ENCODE data around the gene ZNF438. TPM values are rescaled to one million over a fixed set of nuclear protein-coding genes. Genes with fewer than 3 reads are reported as not detected.
A peak's percentile ranks its signal among the peaks of the same experiment; 100 is the strongest.

ZNF438 gene
- 1 to 10 TPM; 3.7 to 4.1 TPM for total RNA-seq
- polyA plus RNA-seq = 1 to 10 TPM; 2.0 to 4.5 TPM

- Mint-ChIP-seq H3K27me3 (no peaks in the 10 kb centered on the region), H3K36me3 (no peaks in the 10 kb centered on the region), H3K4me1 (peaks cover 9 to 25% (median 15%) of the 10 kb centered on the region in 4 donors), H3K27ac (peak within 1 kb of the TSS; percentile 98 to 99 (median 99)), H3K9me3 (no peaks in the 10 kb centered on the region), H3K4me3 (peak within 1 kb of the TSS; percentile 86 to 93 (median 90))
- no peaks in the 10 kb centered on the region for H3K36me3 ChIP-seq (ENCODE audit: insufficient read depth, low read length)
- peak in 4 of 5 donors; percentile 96 to 98 (median 96) for DNase-seq
- no peaks in the 10 kb centered on the region for H3K9me3 ChIP-seq (ENCODE audit: control insufficient read depth in 1 of 2, low read length in 2 of 2)
- ChIA-PET POLR2A (ENCODE audit: partially characterized antibody) (interaction anchor here (0.6 to 2.4 kb wide), 26 partner anchors 8 to 739 kb away, joined by 3 to 40 read pairs (median 4); partner anchors contain the start of gene ZEB1), CTCF (ENCODE audit: partially characterized antibody) (interaction anchor here (0.7 to 1.9 kb wide), 25 partner anchors 8 to 776 kb away, joined by 3 to 27 read pairs (median 4); no protein-coding TSS in a partner anchor)
- H3K4me1 ChIP-seq (ENCODE audit: insufficient read depth, low read length) = peaks cover 13% of the 10 kb centered on the region
- peak within 1 kb of the TSS; percentile 77 to 96 for H3K4me3 ChIP-seq (ENCODE audit: low read length in 2 of 2)
- H3K27me3 ChIP-seq (ENCODE audit: insufficient read depth, low read length) = no peaks in the 10 kb centered on the region
- H3K27ac ChIP-seq (ENCODE audit: low read depth, low read length) = peak within 1 kb of the TSS; percentile 92
- intact Hi-C loops (cut with micrococcal nuclease) = loop anchor here (1.0 to 10.0 kb wide), 12 partner anchors 33 to 896 kb away; partner anchors contain the start of genes ARHGAP12, MAP3K8, MTPAP and ZEB1
Observed at GRCh38 chr10:31031558-31032257, at the start of gene ZNF438. ZNF438 (minus strand) TSS chr10:31031865; CDS start chr10:30877034, 154,831 bp downstream.

GRCh38 chr10:31076610-31076988 lies 44.9 kb upstream of the ZNF438 start:
- no peaks in the 10 kb centered on the region for H3K36me3 Mint-ChIP-seq
- Histone ChIP-seq H3K4me3 (ENCODE audit: low read length in 2 of 2) (no peak overlapping the region), H3K27me3 (ENCODE audit: insufficient read depth, low read length) (no peaks in the 10 kb centered on the region), H3K36me3 (ENCODE audit: insufficient read depth, low read length) (no peaks in the 10 kb centered on the region), H3K27ac (ENCODE audit: low read depth, low read length) (no peak overlapping the region), H3K4me1 (ENCODE audit: insufficient read depth, low read length) (no peaks in the 10 kb centered on the region), H3K9me3 (ENCODE audit: control insufficient read depth in 1 of 2, low read length in 2 of 2) (no peaks in the 10 kb centered on the region)
- H3K9me3 Mint-ChIP-seq = no peaks in the 10 kb centered on the region
- CTCF ChIA-PET (ENCODE audit: partially characterized antibody) = no interaction called here
- DNase-seq = no peak
- no peak overlapping the region for H3K4me3 Mint-ChIP-seq
- no peaks in the 10 kb centered on the region for H3K4me1 Mint-ChIP-seq
- intact Hi-C loops (cut with micrococcal nuclease) = no loop called here
- H3K27me3 Mint-ChIP-seq = peaks cover 3 to 14% of the 10 kb centered on the region in 2 donors
- peak overlapping the region in 1 of 7 donors; percentile 52 for H3K27ac Mint-ChIP-seq
- POLR2A ChIA-PET (ENCODE audit: partially characterized antibody) = no interaction called here

GRCh38 chr10:31075881-31076609 lies 44.4 kb upstream of the ZNF438 start:
- POLR2A ChIA-PET (ENCODE audit: partially characterized antibody) = no interaction called here
- H3K4me3 ChIP-seq (ENCODE audit: low read length in 2 of 2) = no peak overlapping the region
- no peak overlapping the region for H3K27ac ChIP-seq (ENCODE audit: low read depth, low read length)
- no peak overlapping the region for H3K27ac Mint-ChIP-seq
- H3K4me3 Mint-ChIP-seq = no peak overlapping the region
- no peaks in the 10 kb centered on the region for H3K9me3 ChIP-seq (ENCODE audit: control insufficient read depth in 1 of 2, low read length in 2 of 2)
- no peaks in the 10 kb centered on the region for H3K4me1 Mint-ChIP-seq
- no peaks in the 10 kb centered on the region for H3K4me1 ChIP-seq (ENCODE audit: insufficient read depth, low read length)
- DNase-seq = no peak
- CTCF ChIA-PET (ENCODE audit: partially characterized antibody) = no interaction called here
- no peaks in the 10 kb centered on the region for H3K9me3 Mint-ChIP-seq
- no peaks in the 10 kb centered on the region for H3K36me3 ChIP-seq (ENCODE audit: insufficient read depth, low read length)
- peaks cover 9 to 18% of the 10 kb centered on the region in 2 donors for H3K27me3 Mint-ChIP-seq
- H3K36me3 Mint-ChIP-seq = no peaks in the 10 kb centered on the region
- intact Hi-C loops (cut with micrococcal nuclease) = no loop called here
- H3K27me3 ChIP-seq (ENCODE audit: insufficient read depth, low read length) = no peaks in the 10 kb centered on the region

GRCh38 chr10:31075434-31075833 lies 43.8 kb upstream of the ZNF438 start:
- Histone ChIP-seq H3K36me3 (ENCODE audit: insufficient read depth, low read length) (no peaks in the 10 kb centered on the region), H3K9me3 (ENCODE audit: control insufficient read depth in 1 of 2, low read length in 2 of 2) (no peaks in the 10 kb centered on the region), H3K27me3 (ENCODE audit: insufficient read depth, low read length) (no peaks in the 10 kb centered on the region), H3K4me1 (ENCODE audit: insufficient read depth, low read length) (no peaks in the 10 kb centered on the region), H3K27ac (ENCODE audit: low read depth, low read length) (no peak overlapping the region), H3K4me3 (ENCODE audit: low read length in 2 of 2) (no peak overlapping the region)
- intact Hi-C loops (cut with micrococcal nuclease) = no loop called here
- H3K4me3 Mint-ChIP-seq = no peak overlapping the region
- no peaks in the 10 kb centered on the region for H3K36me3 Mint-ChIP-seq
- H3K27me3 Mint-ChIP-seq = peaks cover 11 to 23% of the 10 kb centered on the region in 2 donors
- H3K9me3 Mint-ChIP-seq = no peaks in the 10 kb centered on the region
- ChIA-PET CTCF (ENCODE audit: partially characterized antibody) (no interaction called here), POLR2A (ENCODE audit: partially characterized antibody) (no interaction called here)
- no peaks in the 10 kb centered on the region for H3K4me1 Mint-ChIP-seq
- H3K27ac Mint-ChIP-seq = no peak overlapping the region
- DNase-seq = no peak

GRCh38 chr10:31074722-31075086 lies 43.0 kb upstream of the ZNF438 start:
- Mint-ChIP-seq H3K4me3 (no peak overlapping the region), H3K4me1 (peaks cover 0 to 1% (median 0%) of the 10 kb centered on the region in 4 donors), H3K9me3 (no peaks in the 10 kb centered on the region), H3K36me3 (no peaks in the 10 kb centered on the region), H3K27me3 (peaks cover 17 to 28% of the 10 kb centered on the region in 2 donors), H3K27ac (no peak overlapping the region)
- Histone ChIP-seq H3K4me1 (ENCODE audit: insufficient read depth, low read length) (no peaks in the 10 kb centered on the region), H3K27ac (ENCODE audit: low read depth, low read length) (no peak overlapping the region), H3K36me3 (ENCODE audit: insufficient read depth, low read length) (no peaks in the 10 kb centered on the region), H3K4me3 (ENCODE audit: low read length in 2 of 2) (no peak overlapping the region), H3K27me3 (ENCODE audit: insufficient read depth, low read length) (no peaks in the 10 kb centered on the region), H3K9me3 (ENCODE audit: control insufficient read depth in 1 of 2, low read length in 2 of 2) (no peaks in the 10 kb centered on the region)
- ChIA-PET POLR2A (ENCODE audit: partially characterized antibody) (no interaction called here), CTCF (ENCODE audit: partially characterized antibody) (interaction anchor here (0.9 kb wide), 1 partner anchor 9 kb away, joined by 4 read pairs; no protein-coding TSS in a partner anchor)
- no peak for DNase-seq
- intact Hi-C loops (cut with micrococcal nuclease) = no loop called here

GRCh38 chr10:31073996-31074721 lies 42.5 kb upstream of the ZNF438 start:
- Mint-ChIP-seq H3K9me3 (no peaks in the 10 kb centered on the region), H3K4me3 (no peak overlapping the region), H3K4me1 (peaks cover 0 to 1% (median 0%) of the 10 kb centered on the region in 4 donors), H3K36me3 (no peaks in the 10 kb centered on the region), H3K27me3 (peaks cover 18 to 31% of the 10 kb centered on the region in 2 donors), H3K27ac (no peak overlapping the region)
- ChIA-PET CTCF (ENCODE audit: partially characterized antibody) (interaction anchor here (0.9 kb wide), 1 partner anchor 10 kb away, joined by 4 read pairs; no protein-coding TSS in a partner anchor), POLR2A (ENCODE audit: partially characterized antibody) (no interaction called here)
- intact Hi-C loops (cut with micrococcal nuclease) = no loop called here
- H3K4me1 ChIP-seq (ENCODE audit: insufficient read depth, low read length) = no peaks in the 10 kb centered on the region
- H3K27ac ChIP-seq (ENCODE audit: low read depth, low read length) = no peak overlapping the region
- DNase-seq = no peak
- no peak overlapping the region for H3K4me3 ChIP-seq (ENCODE audit: low read length in 2 of 2)
- H3K9me3 ChIP-seq (ENCODE audit: control insufficient read depth in 1 of 2, low read length in 2 of 2) = no peaks in the 10 kb centered on the region
- H3K27me3 ChIP-seq (ENCODE audit: insufficient read depth, low read length) = no peaks in the 10 kb centered on the region
- H3K36me3 ChIP-seq (ENCODE audit: insufficient read depth, low read length) = no peaks in the 10 kb centered on the region

GRCh38 chr10:31073211-31073610 lies 41.5 kb upstream of the ZNF438 start:
- Mint-ChIP-seq H3K27me3 (peaks cover 20 to 34% of the 10 kb centered on the region in 2 donors), H3K36me3 (no peaks in the 10 kb centered on the region), H3K4me3 (no peak overlapping the region), H3K4me1 (peaks cover 0 to 1% (median 0%) of the 10 kb centered on the region in 4 donors), H3K27ac (no peak overlapping the region), H3K9me3 (no peaks in the 10 kb centered on the region)
- no peaks in the 10 kb centered on the region for H3K9me3 ChIP-seq (ENCODE audit: control insufficient read depth in 1 of 2, low read length in 2 of 2)
- no peak overlapping the region for H3K27ac ChIP-seq (ENCODE audit: low read depth, low read length)
- H3K36me3 ChIP-seq (ENCODE audit: insufficient read depth, low read length) = no peaks in the 10 kb centered on the region
- no peak overlapping the region for H3K4me3 ChIP-seq (ENCODE audit: low read length in 2 of 2)
- H3K27me3 ChIP-seq (ENCODE audit: insufficient read depth, low read length) = no peaks in the 10 kb centered on the region
- no peaks in the 10 kb centered on the region for H3K4me1 ChIP-seq (ENCODE audit: insufficient read depth, low read length)
- ChIA-PET POLR2A (ENCODE audit: partially characterized antibody) (no interaction called here), CTCF (ENCODE audit: partially characterized antibody) (interaction anchor here (1.9 kb wide), 1 partner anchor 11 kb away, joined by 8 read pairs; no protein-coding TSS in a partner anchor)
- intact Hi-C loops (cut with micrococcal nuclease) = no loop called here
- no peak for DNase-seq
